ENCODE results near the gene MAEL. TPM values are rescaled to one million over a fixed set of nuclear protein-coding genes. Genes with fewer than 3 reads are reported as not detected.

The MAEL gene
- total RNA-seq, 4 donors from 2014 or later: 0.69 TPM; not detected in 3

GRCh38 chr1:166948856-166949350 lies 40.2 kb upstream of the MAEL start:
- Histone ChIP-seq H3K4me1 (no peaks in the 10 kb centered on the region), H3K9me3 (no peaks in the 10 kb centered on the region), H3K27ac (no peak overlapping the region), H3K4me3 (no peak overlapping the region), H3K27me3 (no peaks in the 10 kb centered on the region), H3K36me3 (no peaks in the 10 kb centered on the region)
- TF ChIP-seq CTCF (IDR thresholded peaks at IDR 0.05) (no peak), POLR2A (IDR thresholded peaks at IDR 0.05) (no peak)
- DNase-seq: no peak
- intact Hi-C loops (cut with DNase I; ENCODE audit: low total_unique reads): no loop called here

GRCh38 chr1:166950156-166950555 lies 38.9 kb upstream of the MAEL start:
- intact Hi-C loops (cut with DNase I; ENCODE audit: low total_unique reads): loop anchor here (1.0 kb wide), 1 partner anchor 21 kb away; no protein-coding TSS in a partner anchor
- TF ChIP-seq CTCF (IDR thresholded peaks at IDR 0.05) (no peak), POLR2A (IDR thresholded peaks at IDR 0.05) (no peak)
- no peaks in the 10 kb centered on the region for H3K4me1 ChIP-seq
- no peaks in the 10 kb centered on the region for H3K9me3 ChIP-seq
- DNase-seq: no peak
- H3K36me3 ChIP-seq: no peaks in the 10 kb centered on the region
- H3K27ac ChIP-seq: no peak overlapping the region
- no peak overlapping the region for H3K4me3 ChIP-seq
- no peaks in the 10 kb centered on the region for H3K27me3 ChIP-seq

- TF ChIP-seq POLR2A (IDR thresholded peaks at IDR 0.05): no peak
- TF ChIP-seq CTCF (IDR thresholded peaks at IDR 0.05): no peak
- no peak for DNase-seq
- H3K4me3 ChIP-seq: no peak overlapping the region
- H3K27me3 ChIP-seq: no peaks in the 10 kb centered on the region
- H3K9me3 ChIP-seq: no peaks in the 10 kb centered on the region
- H3K4me1 ChIP-seq: no peaks in the 10 kb centered on the region
- H3K27ac ChIP-seq: no peak overlapping the region
- H3K36me3 ChIP-seq: no peaks in the 10 kb centered on the region
- intact Hi-C loops (cut with DNase I; ENCODE audit: low total_unique reads): no loop called here
Observed at GRCh38 chr1:166951050-166951449, 38.0 kb upstream of the MAEL start.

GRCh38 chr1:166952002-166952746 lies 36.9 kb upstream of the MAEL start:
- H3K27me3 ChIP-seq: no peaks in the 10 kb centered on the region
- H3K4me3 ChIP-seq: no peak overlapping the region
- intact Hi-C loops (cut with DNase I; ENCODE audit: low total_unique reads): no loop called here
- H3K9me3 ChIP-seq: no peaks in the 10 kb centered on the region
- H3K36me3 ChIP-seq: no peaks in the 10 kb centered on the region
- H3K27ac ChIP-seq: no peak overlapping the region
- TF ChIP-seq CTCF (IDR thresholded peaks at IDR 0.05): no peak
- TF ChIP-seq POLR2A (IDR thresholded peaks at IDR 0.05): no peak
- no peaks in the 10 kb centered on the region for H3K4me1 ChIP-seq
- no peak for DNase-seq

GRCh38 chr1:166953491-166953890 lies 35.6 kb upstream of the MAEL start:
- Histone ChIP-seq H3K4me3 (no peak overlapping the region), H3K27me3 (no peaks in the 10 kb centered on the region), H3K27ac (no peak overlapping the region), H3K36me3 (no peaks in the 10 kb centered on the region), H3K4me1 (no peaks in the 10 kb centered on the region), H3K9me3 (no peaks in the 10 kb centered on the region)
- TF ChIP-seq CTCF (IDR thresholded peaks at IDR 0.05): no peak
- TF ChIP-seq POLR2A (IDR thresholded peaks at IDR 0.05): no peak
- DNase-seq: no peak
- intact Hi-C loops (cut with DNase I; ENCODE audit: low total_unique reads): no loop called here
